ENCODE data around the gene CXCL16.

CXCL16 gene

GRCh38 chr17:4748686-4749085 lies 9.0 kb upstream of the CXCL16 start:
- H3K27ac ChIP-seq: no peak overlapping the region
- H3K9ac ChIP-seq: no peak overlapping the region
- no peaks in the 10 kb centered on the region for H4K20me1 ChIP-seq (ENCODE audit: insufficient read depth)
- no peaks in the 10 kb centered on the region for H3K4me1 ChIP-seq (ENCODE audit: low read depth, poor library complexity, severe bottlenecking)
- H3K36me3 ChIP-seq (ENCODE audit: insufficient read depth): no peaks in the 10 kb centered on the region
- no peak overlapping the region for H3K4me3 ChIP-seq (IDR thresholded peaks at IDR 0.05; ENCODE audit: insufficient read depth, low read depth, low read length)
- H3K79me2 ChIP-seq (ENCODE audit: insufficient read depth, low read depth): no peaks in the 10 kb centered on the region
- no peak overlapping the region for H3K4me2 ChIP-seq
- no peaks in the 10 kb centered on the region for H3K27me3 ChIP-seq (ENCODE audit: insufficient read depth, low read depth)
- TF ChIP-seq CTCF (conservative IDR thresholded peaks at IDR 0.05; ENCODE audit: low read depth, low read length): no peak
- no peak overlapping the region for H2AFZ ChIP-seq (ENCODE audit: low read depth)

DNA sequence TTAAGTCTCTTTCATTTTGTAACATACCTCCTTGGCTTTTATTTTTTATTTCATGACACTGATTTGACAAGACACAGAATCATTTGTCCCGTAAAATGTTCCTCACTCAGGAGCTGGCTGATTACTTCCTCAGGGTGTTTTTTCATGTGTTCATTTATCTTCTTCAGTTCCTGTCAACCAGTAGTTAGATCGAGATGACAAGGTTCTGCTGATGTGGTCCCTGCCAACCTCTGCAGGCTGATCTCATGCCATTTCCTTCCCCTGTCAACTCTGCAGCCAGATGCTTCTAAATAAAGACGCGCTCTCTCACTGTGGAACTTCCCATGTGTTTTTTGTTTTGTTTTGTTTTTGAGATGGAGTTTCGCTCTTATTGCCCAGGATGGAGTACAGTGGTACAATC lies 8.1 kb upstream of the CXCL16 start:
- Histone ChIP-seq H3K27ac (no peak overlapping the region), H3K27me3 (ENCODE audit: insufficient read depth, low read depth) (no peaks in the 10 kb centered on the region), H3K4me2 (no peak overlapping the region), H3K4me3 (IDR thresholded peaks at IDR 0.05; ENCODE audit: insufficient read depth, low read depth, low read length) (no peak overlapping the region), H3K36me3 (ENCODE audit: insufficient read depth) (no peaks in the 10 kb centered on the region), H4K20me1 (ENCODE audit: insufficient read depth) (no peaks in the 10 kb centered on the region), H3K9ac (no peak overlapping the region), H3K4me1 (ENCODE audit: low read depth, poor library complexity, severe bottlenecking) (no peaks in the 10 kb centered on the region), H2AFZ (ENCODE audit: low read depth) (no peak overlapping the region), H3K79me2 (ENCODE audit: insufficient read depth, low read depth) (no peaks in the 10 kb centered on the region)
- TF ChIP-seq CTCF (conservative IDR thresholded peaks at IDR 0.05; ENCODE audit: low read depth, low read length): no peak

DNA sequence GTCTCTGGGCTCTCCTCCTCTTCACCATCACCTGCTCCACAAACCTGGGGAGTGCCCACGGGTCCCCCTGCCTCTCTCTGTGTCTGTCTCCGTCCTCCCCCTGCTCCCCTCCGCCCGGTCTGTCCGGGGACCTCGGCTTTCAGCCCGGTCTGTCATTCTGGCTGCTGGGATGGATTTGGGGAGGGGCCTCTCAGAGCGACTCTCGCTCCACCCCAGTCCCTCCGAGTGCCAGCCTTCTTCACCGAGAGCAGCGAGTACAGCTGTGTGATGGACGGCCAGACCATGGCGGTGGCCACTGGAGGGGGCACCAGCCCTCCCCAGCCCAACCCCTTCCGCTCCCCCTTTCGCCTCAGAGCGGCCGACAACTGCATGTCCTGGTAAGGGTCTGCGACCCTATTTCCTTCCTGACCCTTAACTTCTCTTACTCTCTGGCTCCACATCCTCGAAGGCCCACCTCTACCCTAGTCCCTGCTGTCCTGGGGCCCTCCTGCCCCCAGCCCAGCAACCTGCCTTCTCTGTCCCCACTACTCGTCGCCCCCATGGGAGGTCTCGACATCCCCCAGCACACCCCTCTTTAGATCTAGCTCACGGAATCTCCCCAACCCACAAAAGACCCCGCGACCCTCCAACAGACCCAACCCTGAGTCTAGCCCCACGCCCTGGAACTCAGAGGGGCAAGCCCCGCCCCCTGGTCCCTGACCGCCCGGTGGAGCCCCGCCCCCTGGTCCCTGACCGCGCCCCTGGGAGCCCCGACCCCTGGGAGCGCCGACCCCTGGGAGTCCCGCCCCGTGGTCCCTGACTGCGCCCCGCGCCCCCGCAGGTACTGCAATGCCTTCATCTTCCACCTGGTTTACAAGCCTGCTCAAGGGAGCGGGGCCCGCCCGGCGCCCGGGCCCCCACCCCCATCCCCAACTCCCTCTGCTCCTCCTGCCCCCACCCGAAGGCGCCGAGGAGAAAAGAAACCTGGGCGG lies 5.6 kb upstream of the CXCL16 start:
- H3K9ac ChIP-seq: no peak overlapping the region
- TF ChIP-seq CTCF (conservative IDR thresholded peaks at IDR 0.05; ENCODE audit: low read depth, low read length): no peak
- no peaks in the 10 kb centered on the region for H4K20me1 ChIP-seq (ENCODE audit: insufficient read depth)
- H3K4me3 ChIP-seq (IDR thresholded peaks at IDR 0.05; ENCODE audit: insufficient read depth, low read depth, low read length): no peak overlapping the region
- no peaks in the 10 kb centered on the region for H3K27me3 ChIP-seq (ENCODE audit: insufficient read depth, low read depth)
- H3K4me2 ChIP-seq: no peak overlapping the region
- no peaks in the 10 kb centered on the region for H3K79me2 ChIP-seq (ENCODE audit: insufficient read depth, low read depth)
- no peaks in the 10 kb centered on the region for H3K36me3 ChIP-seq (ENCODE audit: insufficient read depth)
- no peaks in the 10 kb centered on the region for H3K4me1 ChIP-seq (ENCODE audit: low read depth, poor library complexity, severe bottlenecking)
- no peak overlapping the region for H2AFZ ChIP-seq (ENCODE audit: low read depth)
- H3K27ac ChIP-seq: no peak overlapping the region

DNA sequence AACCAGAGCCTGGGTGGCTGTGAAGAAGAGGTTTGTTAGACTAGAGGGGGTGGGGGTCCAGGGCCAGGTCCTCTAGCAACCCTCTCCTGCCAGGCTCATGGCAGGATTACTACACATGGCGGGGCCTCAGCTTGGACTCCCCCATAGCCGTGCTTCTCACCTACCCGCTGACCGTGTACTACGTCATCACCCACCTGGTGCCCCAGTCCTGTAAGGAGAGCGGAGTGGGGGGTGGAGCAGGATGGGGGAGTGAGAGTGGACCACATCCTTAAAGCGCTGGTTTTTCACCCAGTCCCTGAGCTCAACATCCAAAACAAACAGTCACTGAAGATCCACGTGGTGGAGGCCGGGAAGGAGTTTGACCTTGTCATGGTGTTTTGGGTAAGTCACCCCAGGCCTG lies 4.2 kb upstream of the CXCL16 start:
- H2AFZ ChIP-seq (ENCODE audit: low read depth): no peak overlapping the region
- no peaks in the 10 kb centered on the region for H4K20me1 ChIP-seq (ENCODE audit: insufficient read depth)
- no peak overlapping the region for H3K4me3 ChIP-seq (IDR thresholded peaks at IDR 0.05; ENCODE audit: insufficient read depth, low read depth, low read length)
- H3K27me3 ChIP-seq (ENCODE audit: insufficient read depth, low read depth): 0 out of 2 replicates have a peak, but pooled peaks cover 2% of the 10 kb centered on the region
- H3K36me3 ChIP-seq (ENCODE audit: insufficient read depth): no peaks in the 10 kb centered on the region
- H3K4me2 ChIP-seq: no peak overlapping the region
- H3K27ac ChIP-seq: no peak overlapping the region
- no peaks in the 10 kb centered on the region for H3K4me1 ChIP-seq (ENCODE audit: low read depth, poor library complexity, severe bottlenecking)
- no peaks in the 10 kb centered on the region for H3K79me2 ChIP-seq (ENCODE audit: insufficient read depth, low read depth)
- no peak for TF ChIP-seq CTCF (conservative IDR thresholded peaks at IDR 0.05; ENCODE audit: low read depth, low read length)
- H3K9ac ChIP-seq: no peak overlapping the region

Data from KMS-11 (cell line).